Epithelial cell of esophagus (primary cell): ENCODE results near the gene RAP1GDS1.
"Not testable (repeated sequence)": the region's sequence is repeated elsewhere in the genome, so short reads cannot be mapped to it uniquely, and the experiment has no call there.

ENCODE experiments used
- DNase-seq: peaks from one replicate; pipeline ENCODE4 v3.0.0; 2010; ENCODE audit warnings: low read depth
- H3K4me3 ChIP-seq: 2 replicates; pipeline ENCODE4 v1.5.1; 2011; ENCODE audit warnings: mild to moderate bottlenecking, low read length, control low read depth
- TF ChIP-seq, protein P1 (sequence below): IDR thresholded peaks from 2 replicates; pipeline ENCODE4 v1.5.1; 2011; ENCODE audit warnings: low read depth, mild to moderate bottlenecking, low read length, control low read depth, inconsistent platforms; ENCODE audit not compliant: insufficient read depth; ENCODE audit errors: missing control alignments

Gene RAP1GDS1

DNA sequence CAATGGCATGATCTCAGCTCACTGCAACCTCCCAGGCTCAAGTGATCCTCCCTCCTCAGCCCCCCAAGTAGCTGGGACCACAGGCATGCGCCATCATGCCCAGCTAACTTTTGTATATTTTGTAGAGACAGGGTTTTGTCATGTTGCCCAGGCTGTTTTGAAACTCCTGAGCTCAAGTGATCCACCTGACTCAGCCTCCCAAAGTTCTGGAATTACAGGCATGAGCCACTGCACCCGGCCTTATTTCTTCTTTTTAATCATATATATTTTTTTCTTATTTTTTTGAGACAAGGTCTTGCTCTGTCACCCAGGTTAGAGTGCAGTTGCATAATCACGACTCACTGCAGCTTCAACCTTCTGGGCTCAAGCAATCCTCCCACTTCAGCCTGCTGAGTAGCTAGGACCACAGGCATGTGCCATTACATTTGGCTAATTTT, 213.2 kb downstream of the RAP1GDS1 start:
- DNase-seq, result peak; percentile 84
- no peak overlapping the region for H3K4me3 ChIP-seq
- TF ChIP-seq, protein P1, sequence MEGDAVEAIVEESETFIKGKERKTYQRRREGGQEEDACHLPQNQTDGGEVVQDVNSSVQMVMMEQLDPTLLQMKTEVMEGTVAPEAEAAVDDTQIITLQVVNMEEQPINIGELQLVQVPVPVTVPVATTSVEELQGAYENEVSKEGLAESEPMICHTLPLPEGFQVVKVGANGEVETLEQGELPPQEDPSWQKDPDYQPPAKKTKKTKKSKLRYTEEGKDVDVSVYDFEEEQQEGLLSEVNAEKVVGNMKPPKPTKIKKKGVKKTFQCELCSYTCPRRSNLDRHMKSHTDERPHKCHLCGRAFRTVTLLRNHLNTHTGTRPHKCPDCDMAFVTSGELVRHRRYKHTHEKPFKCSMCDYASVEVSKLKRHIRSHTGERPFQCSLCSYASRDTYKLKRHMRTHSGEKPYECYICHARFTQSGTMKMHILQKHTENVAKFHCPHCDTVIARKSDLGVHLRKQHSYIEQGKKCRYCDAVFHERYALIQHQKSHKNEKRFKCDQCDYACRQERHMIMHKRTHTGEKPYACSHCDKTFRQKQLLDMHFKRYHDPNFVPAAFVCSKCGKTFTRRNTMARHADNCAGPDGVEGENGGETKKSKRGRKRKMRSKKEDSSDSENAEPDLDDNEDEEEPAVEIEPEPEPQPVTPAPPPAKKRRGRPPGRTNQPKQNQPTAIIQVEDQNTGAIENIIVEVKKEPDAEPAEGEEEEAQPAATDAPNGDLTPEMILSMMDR, result no peak

DNA sequence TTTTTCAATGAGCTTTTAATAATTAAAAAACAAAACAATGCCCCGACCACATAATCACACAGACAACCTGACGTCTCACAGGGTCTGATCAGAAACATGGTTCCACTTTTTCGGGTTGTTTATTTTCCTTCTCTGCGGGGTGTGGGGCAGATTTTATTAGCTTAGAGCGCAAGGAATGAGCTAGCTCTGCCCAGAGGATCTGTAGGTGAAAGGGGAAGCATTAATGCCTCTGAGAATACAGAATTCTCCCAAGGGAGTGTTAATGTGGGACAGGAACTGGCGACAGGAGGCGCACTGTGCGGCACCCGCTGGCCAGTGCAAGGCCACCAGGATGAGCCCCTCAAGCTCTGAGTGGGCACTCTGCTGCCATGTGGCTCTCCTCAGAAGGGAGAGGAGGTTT, 215.7 kb downstream of the RAP1GDS1 start:
- no peak for DNase-seq
- no peak overlapping the region for H3K4me3 ChIP-seq
- TF ChIP-seq, protein P1, result no peak

GRCh38 chr4:98479590-98479989, 218.4 kb downstream of the RAP1GDS1 start:
- DNase-seq, result peak; percentile 84
- H3K4me3 ChIP-seq, result not testable (repeated sequence)

DNA sequence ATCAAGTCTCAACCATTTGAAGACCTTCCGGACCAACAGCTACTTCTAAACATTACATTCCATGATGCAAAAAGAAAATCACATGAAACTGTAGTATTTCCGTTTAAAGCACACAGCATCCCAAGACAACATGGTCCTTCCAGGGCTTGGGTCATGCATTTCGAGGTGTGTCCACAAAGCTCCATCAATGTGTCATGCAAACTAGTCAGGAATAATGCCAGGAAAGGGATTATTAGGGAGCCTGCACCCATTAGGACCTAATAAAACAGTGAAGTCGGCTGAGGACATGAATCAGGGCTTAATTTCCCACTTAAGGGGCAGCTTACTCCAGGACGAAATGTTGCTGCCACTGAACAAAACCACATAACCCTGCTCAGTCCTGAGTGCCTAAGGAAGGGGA, 219.4 kb downstream of the RAP1GDS1 start:
- DNase-seq, result peak; percentile 55
- H3K4me3 ChIP-seq, result no peak overlapping the region
- TF ChIP-seq, protein P1, result no peak

DNA sequence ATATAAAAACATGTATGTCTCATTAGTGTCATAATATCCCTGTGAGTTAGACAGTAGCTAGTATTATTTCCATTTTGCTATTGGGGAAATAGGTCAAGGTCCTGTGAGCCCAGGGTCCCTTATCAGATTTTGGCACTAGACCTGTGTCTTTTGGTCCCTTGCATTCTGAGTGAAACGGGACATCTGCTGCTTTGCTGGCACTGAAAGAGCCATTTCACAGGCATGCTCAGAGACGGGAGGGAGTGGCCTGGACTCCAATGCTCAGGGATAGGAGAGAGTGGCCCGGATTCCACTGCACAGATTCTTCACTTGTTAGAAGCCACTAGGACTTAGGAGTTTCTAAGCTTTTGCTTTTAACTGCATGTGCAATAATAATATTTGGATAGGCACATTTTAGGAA, 220.0 kb downstream of the RAP1GDS1 start:
- TF ChIP-seq, protein P1, result no peak
- no peak for DNase-seq
- no peak overlapping the region for H3K4me3 ChIP-seq

- H3K4me3 ChIP-seq, result no peak overlapping the region
- TF ChIP-seq, protein P1, result no peak
- DNase-seq, result no peak
Observed at GRCh38 chr4:98482503-98482846, 221.3 kb downstream of the RAP1GDS1 start.

DNA sequence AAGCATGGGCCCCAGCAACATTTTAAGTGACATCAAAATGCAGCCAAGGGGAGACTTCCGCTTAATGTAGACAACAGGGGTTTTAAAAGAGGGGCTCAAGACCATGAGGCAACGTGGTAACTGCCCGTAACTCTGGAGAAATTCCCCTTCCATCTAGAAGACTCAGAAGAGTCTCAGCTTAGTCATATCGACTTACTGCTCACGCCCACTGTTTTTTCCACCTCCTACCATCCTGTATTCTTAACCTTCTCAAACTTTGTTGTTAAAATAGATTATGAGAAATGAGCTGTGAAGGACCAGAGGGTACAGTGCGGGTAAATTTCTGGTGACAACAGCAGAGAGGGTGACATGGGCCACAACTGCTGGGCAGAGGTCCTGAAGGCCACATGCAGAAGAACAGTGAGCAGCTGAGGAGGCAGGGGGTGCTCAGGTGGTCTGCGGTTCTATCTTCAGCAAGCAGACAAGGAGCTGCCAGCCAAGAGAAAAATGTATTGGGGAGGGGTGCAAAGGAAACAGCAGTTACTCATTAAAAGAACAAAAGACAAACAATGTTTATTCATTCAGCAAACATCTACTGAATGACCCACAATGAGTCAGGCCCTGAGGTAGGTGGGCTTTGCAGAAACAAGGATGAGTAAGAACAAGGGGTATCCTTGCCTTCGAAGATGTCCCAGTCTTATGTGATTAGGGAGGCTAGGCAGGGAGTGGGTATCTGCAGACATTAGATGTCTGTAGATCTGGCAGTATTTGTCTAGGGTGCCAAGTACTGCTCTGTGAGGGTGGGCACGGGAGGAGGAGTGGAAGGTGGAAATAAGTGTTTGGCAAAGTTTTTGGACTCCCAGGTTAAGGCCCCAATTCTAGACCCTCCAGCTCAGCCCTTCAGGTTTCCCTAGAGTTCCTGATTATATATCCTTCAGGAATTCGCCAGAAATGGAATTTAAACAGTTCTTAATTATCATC, 221.9 kb downstream of the RAP1GDS1 start:
- no peak overlapping the region for H3K4me3 ChIP-seq
- peak; percentile 87 for DNase-seq
- TF ChIP-seq, protein P1, result no peak
